ELF-1 (cell line): ENCODE results near the gene TRIM61.
"Not testable (repeated sequence)": the region's sequence is repeated elsewhere in the genome, so short reads cannot be mapped to it uniquely, and the experiment has no call there.

Source experiments
- DNase-seq: peaks from one replicate; pipeline ENCODE4 v3.0.0-alpha.2; 2016; ENCODE audit warnings: low read depth, low spot score

Gene TRIM61

GRCh38 chr4:164977243-164978164 is at the start of gene TRIM61:
TRIM61 (minus strand) TSS chr4:164977657; CDS start chr4:164970002, 7,655 bp downstream.
- peak; percentile 86 for DNase-seq

GRCh38 chr4:165025782-165026181 is 48.3 kb upstream of the TRIM61 start:
- DNase-seq = not testable (repeated sequence)

GRCh38 chr4:165019995-165020394 is 42.5 kb upstream of the TRIM61 start:
- not testable (repeated sequence) for DNase-seq

GRCh38 chr4:165016971-165017370 is 39.5 kb upstream of the TRIM61 start:
- DNase-seq = peak; percentile 66

GRCh38 chr4:165013691-165014090 is 36.2 kb upstream of the TRIM61 start:
- no peak for DNase-seq

- DNase-seq = peak; percentile 51
Measured at GRCh38 chr4:165011403-165011802, 33.9 kb upstream of the TRIM61 start.

- no peak for DNase-seq
Measured at GRCh38 chr4:165010991-165011390, 33.5 kb upstream of the TRIM61 start.

- DNase-seq = no peak
Measured at GRCh38 chr4:165010487-165010886, 33.0 kb upstream of the TRIM61 start.

GRCh38 chr4:165009493-165010227 is 32.2 kb upstream of the TRIM61 start:
- DNase-seq = no peak

- DNase-seq = no peak
Measured at GRCh38 chr4:165006886-165007285, 29.4 kb upstream of the TRIM61 start.

- no peak for DNase-seq
Measured at GRCh38 chr4:165006456-165006855, 29.0 kb upstream of the TRIM61 start.

GRCh38 chr4:165005352-165005925 is 28.0 kb upstream of the TRIM61 start:
- DNase-seq = no peak

GRCh38 chr4:165001957-165002356 is 24.5 kb upstream of the TRIM61 start:
- not testable (repeated sequence) for DNase-seq

- DNase-seq = not testable (repeated sequence)
Measured at GRCh38 chr4:164998526-164999080, 21.1 kb upstream of the TRIM61 start.

- DNase-seq = no peak
Measured at GRCh38 chr4:164997941-164998340, 20.5 kb upstream of the TRIM61 start.

GRCh38 chr4:164997324-164997723 is 19.9 kb upstream of the TRIM61 start:
- no peak for DNase-seq

- DNase-seq = not testable (repeated sequence)
Measured at GRCh38 chr4:164996123-164996522, 18.7 kb upstream of the TRIM61 start.

- DNase-seq = not testable (repeated sequence)
Measured at GRCh38 chr4:164990786-164991185, 13.3 kb upstream of the TRIM61 start.

- no peak for DNase-seq
Measured at GRCh38 chr4:164989471-164989870, 12.0 kb upstream of the TRIM61 start.

GRCh38 chr4:164971929-164972328 is 5.5 kb downstream of the TRIM61 start:
- DNase-seq = not testable (repeated sequence)

GRCh38 chr4:164959896-164960295 is 17.6 kb downstream of the TRIM61 start:
- DNase-seq = no peak

- DNase-seq = not testable (repeated sequence)
Measured at GRCh38 chr4:164959421-164959820, 18.0 kb downstream of the TRIM61 start.
